Astrocyte (in vitro differentiated cells and primary cell): ENCODE results near the gene PSTK.

ENCODE experiments used
- CTCF ChIP-seq: IDR thresholded peaks from 2 replicates; pipeline ENCODE4 v1.5.1; 2011; ENCODE audit warnings: low read depth, mild to moderate bottlenecking, inconsistent platforms, low read length, moderate library complexity; ENCODE audit not compliant: insufficient read depth
- EZH2 ChIP-seq: IDR thresholded peaks from 2 replicates; pipeline ENCODE4 v1.6.1; 2012; ENCODE audit warnings: mild to moderate bottlenecking, low read length, inconsistent platforms; ENCODE audit not compliant: insufficient read depth

DNA sequence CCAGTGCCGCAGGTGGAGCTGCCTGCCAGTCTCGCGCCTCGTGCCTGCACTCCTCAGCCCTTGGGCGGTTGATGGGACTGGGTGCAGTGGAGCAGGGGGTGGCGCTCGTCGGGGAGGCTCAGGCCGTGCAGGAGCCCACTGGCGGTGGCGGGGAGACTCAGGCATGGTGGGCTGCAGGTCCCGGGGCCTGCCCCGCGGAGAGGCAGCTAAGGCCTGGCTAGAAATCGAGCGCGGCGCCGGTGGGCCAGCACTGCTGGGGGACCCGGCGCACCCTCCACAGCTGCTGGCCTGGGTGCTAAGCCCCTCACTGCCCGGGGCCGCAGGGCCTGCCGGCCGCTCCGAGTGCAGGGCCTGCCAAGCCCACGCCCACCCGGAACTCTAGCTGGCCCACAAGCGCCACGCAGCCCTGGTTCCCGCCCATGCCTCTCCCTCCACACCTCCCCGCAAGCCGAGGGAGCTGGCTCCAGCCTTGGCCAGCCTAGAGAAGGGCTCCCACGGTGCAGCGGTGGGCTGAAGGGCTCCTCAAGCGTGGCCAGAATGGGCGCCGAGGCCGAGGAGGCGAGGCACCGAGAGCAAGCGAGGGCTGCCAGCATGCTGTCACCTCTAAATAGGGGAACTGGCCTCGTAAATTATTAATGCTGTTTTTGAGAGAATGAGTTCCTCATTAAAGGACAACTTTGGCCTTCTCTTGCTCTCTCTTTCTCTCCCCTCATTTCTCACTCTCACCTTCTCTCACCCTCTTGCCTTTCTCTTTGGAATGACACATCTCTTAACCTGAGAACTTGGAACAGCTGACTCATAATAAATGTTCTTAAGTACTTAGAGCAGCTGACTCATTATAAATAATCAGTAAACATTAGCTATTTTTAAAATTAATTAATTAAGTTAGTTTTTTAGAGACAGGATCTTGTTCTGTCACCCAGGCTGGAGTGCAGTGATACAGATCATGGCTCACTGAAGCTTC is 33.5 kb downstream of the PSTK start:
- TF ChIP-seq CTCF (no peak), EZH2 (no peak)
